Activated T-cell treated with anti-CD3 and anti-CD28 coated beads, Interleukin-2, amount 50 U/mL, for 72 hours (primary cell): Measurements from ENCODE around the gene NYNRIN. TPM values are rescaled to one million over a fixed set of nuclear protein-coding genes. Genes with fewer than 3 reads are reported as not detected.
A peak's percentile ranks its signal among the peaks of the same experiment; 100 is the strongest.
"Not testable (repeated sequence)": the region's sequence is repeated elsewhere in the genome, so short reads cannot be mapped to it uniquely, and the experiment has no call there.

ENCODE experiments used
- ATAC-seq, 2 donors: fragments of 150-1000 bp; cut with Tn5 transposase; replicated peaks in 1 of 2; 2 replicates each; pipeline ENCODE4 v1.10.0; 2021; ENCODE audit warnings: moderate library complexity in 2 of 2, mild to moderate bottlenecking in 1 of 2
- DNase-seq, 2 donors: peaks; one replicate each; pipeline ENCODE4 v3.0.0; 2021 to 2022; ENCODE audit warnings: mixed read lengths in 1 of 2
- H3K27ac Mint-ChIP-seq: one replicate; pipeline ENCODE4 v1.8.0; 2022; ENCODE audit warnings: mild to moderate bottlenecking, moderate library complexity, mixed read lengths
- H3K27me3 Mint-ChIP-seq: one replicate; pipeline ENCODE4 v1.8.0; 2022; ENCODE audit warnings: low read depth, mixed read lengths
- H3K36me3 Mint-ChIP-seq, 2 donors: one replicate each; pipeline ENCODE4 v1.8.0; 2022; ENCODE audit warnings: mixed read lengths in 2 of 2, mild to moderate bottlenecking in 1 of 2; ENCODE audit not compliant: insufficient read depth in 2 of 2
- H3K4me1 Mint-ChIP-seq: one replicate; pipeline ENCODE4 v1.8.0; 2022; ENCODE audit warnings: low read depth, mixed read lengths
- H3K4me3 Mint-ChIP-seq, 2 donors: one replicate each; pipeline ENCODE4 v1.8.0; 2022; ENCODE audit warnings: mild to moderate bottlenecking in 2 of 2, mixed read lengths in 2 of 2, moderate library complexity in 2 of 2
- H3K9me3 Mint-ChIP-seq, 2 donors: one replicate each; pipeline ENCODE4 v1.8.0; 2022; ENCODE audit warnings: mixed read lengths in 2 of 2
- total RNA-seq, 2 donors: library from RNA; stranded (reverse); gene quantifications; one replicate each; pipeline ENCODE4 v1.2.3, GENCODE V29; 2022

Gene NYNRIN
- total RNA-seq, 2 donors from 2014 or later = 0.09 to 0.14 TPM

DNA sequence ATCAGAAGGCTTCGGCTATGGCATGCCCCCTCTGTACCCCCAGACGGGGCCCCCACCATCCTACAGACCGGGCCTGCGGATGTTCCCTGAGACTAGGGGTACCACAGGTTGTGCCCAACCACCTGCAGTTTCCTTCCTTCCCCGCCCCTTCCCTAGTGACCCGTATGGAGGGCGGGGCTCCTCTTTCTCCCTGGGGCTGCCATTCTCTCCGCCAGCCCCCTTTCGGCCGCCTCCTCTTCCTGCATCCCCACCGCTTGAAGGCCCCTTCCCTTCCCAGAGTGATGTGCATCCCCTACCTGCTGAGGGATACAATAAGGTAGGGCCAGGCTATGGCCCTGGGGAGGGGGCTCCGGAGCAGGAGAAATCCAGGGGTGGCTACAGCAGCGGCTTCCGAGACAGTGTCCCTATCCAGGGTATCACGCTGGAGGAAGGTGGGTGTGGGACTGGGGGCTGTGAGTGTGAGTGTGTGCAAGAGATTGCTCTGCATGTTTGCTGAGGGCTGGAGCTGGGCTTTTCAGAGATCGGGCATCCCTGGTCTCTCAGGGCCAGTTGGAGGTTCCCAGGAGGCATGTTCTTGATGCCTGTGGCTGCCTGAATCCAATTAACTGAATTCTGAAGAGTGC is 22.2 kb upstream of the NYNRIN start:
- no peak overlapping the region for H3K27ac Mint-ChIP-seq
- H3K4me1 Mint-ChIP-seq = peaks cover 6% of the 10 kb centered on the region
- H3K4me3 Mint-ChIP-seq = no peak overlapping the region
- no peaks in the 10 kb centered on the region for H3K27me3 Mint-ChIP-seq
- no peak for DNase-seq
- H3K36me3 Mint-ChIP-seq = no peaks in the 10 kb centered on the region
- no peak for ATAC-seq
- no peaks in the 10 kb centered on the region for H3K9me3 Mint-ChIP-seq

DNA sequence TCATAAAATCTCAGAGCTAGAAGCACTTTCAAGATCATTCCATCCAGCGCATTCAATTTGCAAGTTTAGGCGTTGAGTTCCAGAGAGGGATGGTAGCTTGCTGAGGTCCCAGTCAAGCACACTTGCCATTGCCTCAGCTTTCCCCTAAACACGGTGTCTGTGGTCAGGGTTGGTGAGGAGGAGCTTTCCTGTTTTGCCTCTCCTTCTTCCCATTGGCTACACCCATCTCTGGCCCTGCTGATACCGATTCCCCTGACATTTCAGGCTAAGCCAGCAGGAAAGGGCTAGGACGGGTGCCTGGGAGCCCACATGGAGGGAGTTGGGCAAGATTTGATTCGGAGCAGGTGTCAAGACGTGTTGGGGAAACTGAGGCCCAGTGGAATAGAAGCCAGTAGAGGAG is 21.7 kb upstream of the NYNRIN start:
- Mint-ChIP-seq H3K4me3 (no peak overlapping the region), H3K4me1 (peaks cover 8% of the 10 kb centered on the region), H3K9me3 (no peaks in the 10 kb centered on the region), H3K27me3 (no peaks in the 10 kb centered on the region), H3K27ac (no peak overlapping the region), H3K36me3 (no peaks in the 10 kb centered on the region)
- ATAC-seq (no peak), DNase-seq (no peak)

DNA sequence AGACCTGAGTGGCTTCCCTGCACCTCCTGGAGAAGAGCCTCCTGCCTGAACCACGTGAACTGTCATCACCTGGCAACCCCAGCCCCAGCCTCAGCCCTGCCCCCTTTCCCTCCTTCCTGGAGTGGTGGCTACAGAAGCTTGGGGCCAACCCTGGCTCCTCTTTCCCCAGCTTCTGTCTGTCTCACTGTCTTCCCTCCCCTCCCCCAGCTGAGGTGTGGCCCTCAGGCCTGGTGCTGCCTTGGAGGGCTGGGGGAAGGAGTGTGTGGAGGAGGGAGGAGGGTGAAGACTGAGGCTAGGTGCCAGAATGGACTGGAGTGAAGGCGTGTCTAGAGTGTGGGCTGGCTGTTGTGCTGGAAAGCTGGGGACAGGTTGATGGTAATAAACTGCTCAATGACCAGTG is 21.1 kb upstream of the NYNRIN start:
- Mint-ChIP-seq H3K36me3 (no peaks in the 10 kb centered on the region), H3K27ac (no peak overlapping the region), H3K4me1 (peaks cover 8% of the 10 kb centered on the region), H3K9me3 (no peaks in the 10 kb centered on the region), H3K4me3 (no peak overlapping the region), H3K27me3 (no peaks in the 10 kb centered on the region)
- ATAC-seq (no peak), DNase-seq (no peak)

DNA sequence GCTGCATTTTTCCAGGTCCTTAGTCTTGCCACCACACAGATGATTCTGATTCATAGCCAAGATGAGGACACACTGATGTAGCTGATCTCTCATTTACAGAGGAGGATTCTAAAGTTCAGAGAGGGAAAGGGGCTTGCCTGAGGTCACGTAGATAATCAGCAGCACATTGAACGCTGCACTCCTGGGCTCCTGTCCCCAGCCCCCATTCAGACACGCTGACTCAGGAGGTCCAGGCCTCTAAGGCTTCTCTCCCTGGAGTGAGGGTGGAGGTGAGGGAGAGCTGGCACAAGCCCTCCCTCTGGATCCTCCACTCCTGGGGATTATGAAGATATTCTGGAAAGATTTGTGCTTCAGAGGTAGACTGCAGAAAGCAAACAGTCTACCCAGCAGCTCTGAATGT is 20.5 kb upstream of the NYNRIN start:
- Mint-ChIP-seq H3K36me3 (no peaks in the 10 kb centered on the region), H3K27me3 (no peaks in the 10 kb centered on the region), H3K4me3 (no peak overlapping the region), H3K4me1 (peaks cover 8% of the 10 kb centered on the region), H3K27ac (no peak overlapping the region), H3K9me3 (no peaks in the 10 kb centered on the region)
- DNase-seq = no peak
- no peak for ATAC-seq

DNA sequence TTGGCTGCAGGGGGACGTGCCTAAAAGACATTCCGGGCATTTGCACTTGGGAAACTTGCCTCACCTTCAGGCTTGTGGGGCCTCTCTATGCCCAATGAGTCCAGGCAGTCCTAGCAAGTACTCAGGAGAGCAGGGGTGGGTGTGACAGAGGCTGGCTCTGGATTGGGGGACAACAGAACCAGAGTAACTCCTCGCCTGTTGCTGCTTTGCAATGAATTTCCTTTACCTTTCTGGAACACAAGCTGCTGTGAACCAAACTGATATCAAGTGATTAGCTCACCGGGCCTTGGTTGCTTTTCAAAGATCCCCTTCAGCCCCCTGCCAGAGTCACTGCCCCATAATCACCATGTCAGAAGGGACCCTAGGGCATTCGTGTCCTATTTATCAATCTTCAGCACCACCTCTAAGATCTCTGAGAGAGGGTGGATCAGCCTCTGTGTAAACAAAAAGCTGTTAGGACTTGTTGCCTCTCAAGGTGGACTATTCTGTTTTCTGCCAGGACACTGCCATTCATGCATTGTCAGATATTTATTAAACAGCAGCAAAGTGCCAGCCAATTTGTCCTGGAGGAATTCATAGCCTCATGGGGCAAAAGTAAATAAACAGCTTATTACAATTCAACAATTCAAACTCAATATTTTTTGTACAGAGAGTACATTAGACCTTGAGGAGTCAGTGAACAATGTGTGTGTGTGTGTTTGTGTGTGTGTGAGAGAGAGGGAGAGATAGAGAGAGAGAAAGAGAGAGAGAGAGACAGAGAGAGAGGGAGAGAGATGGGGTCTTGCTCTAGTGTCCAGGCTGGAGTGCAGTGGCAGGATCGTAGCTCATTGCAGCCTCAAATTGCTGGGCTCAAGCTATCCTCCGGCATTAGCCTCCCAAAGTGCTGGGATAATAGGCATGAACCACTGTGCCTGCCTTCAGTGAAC is 19.6 kb upstream of the NYNRIN start:
- Mint-ChIP-seq H3K4me3 (no peak overlapping the region), H3K36me3 (no peaks in the 10 kb centered on the region), H3K4me1 (peaks cover 8% of the 10 kb centered on the region), H3K9me3 (no peaks in the 10 kb centered on the region), H3K27ac (no peak overlapping the region), H3K27me3 (no peaks in the 10 kb centered on the region)
- ATAC-seq (no peak), DNase-seq (no peak)

DNA sequence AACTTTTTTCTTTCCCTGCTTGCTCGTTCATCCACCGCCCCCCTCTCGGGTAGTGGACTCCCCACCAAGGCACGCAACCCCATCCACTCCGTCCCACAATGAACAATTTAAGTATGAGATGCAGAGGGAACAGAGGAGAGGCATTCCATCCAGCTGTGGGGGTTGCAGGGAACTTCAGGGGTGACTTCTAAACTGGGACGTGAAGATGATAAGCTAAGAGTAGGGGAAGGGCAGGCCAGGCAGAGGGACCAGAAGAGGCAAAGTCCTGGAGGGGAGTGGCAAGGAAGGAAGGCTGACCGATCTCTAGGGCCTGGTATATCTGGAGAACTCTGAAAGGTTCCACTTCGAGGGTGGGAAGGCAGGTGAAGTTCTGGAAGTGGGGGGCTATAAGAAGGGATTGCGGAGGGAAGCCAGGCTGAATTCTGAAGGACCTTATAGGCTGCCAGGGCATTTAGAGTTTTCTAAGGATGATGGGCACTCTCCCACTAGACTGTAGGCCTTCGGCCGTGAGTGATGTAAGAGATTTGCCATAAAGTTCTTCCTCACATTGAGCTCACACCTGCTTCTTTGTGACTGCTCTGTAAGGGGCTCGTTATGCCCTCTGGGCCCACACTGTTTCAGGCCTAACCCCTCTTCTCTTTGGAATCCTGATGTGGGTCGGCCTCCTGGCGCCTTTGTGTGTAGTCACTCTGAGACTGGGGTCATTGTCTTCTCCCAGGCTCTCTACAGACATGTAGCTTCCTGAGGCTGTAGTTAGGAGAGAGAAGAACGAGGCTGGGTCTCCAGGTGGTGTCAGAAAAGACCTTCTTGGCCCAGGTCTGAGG is 18.7 kb upstream of the NYNRIN start:
- DNase-seq (no peak), ATAC-seq (no peak)
- Mint-ChIP-seq H3K27me3 (no peaks in the 10 kb centered on the region), H3K4me1 (peaks cover 8% of the 10 kb centered on the region), H3K4me3 (no peak overlapping the region), H3K27ac (no peak overlapping the region), H3K9me3 (no peaks in the 10 kb centered on the region), H3K36me3 (no peaks in the 10 kb centered on the region)

DNA sequence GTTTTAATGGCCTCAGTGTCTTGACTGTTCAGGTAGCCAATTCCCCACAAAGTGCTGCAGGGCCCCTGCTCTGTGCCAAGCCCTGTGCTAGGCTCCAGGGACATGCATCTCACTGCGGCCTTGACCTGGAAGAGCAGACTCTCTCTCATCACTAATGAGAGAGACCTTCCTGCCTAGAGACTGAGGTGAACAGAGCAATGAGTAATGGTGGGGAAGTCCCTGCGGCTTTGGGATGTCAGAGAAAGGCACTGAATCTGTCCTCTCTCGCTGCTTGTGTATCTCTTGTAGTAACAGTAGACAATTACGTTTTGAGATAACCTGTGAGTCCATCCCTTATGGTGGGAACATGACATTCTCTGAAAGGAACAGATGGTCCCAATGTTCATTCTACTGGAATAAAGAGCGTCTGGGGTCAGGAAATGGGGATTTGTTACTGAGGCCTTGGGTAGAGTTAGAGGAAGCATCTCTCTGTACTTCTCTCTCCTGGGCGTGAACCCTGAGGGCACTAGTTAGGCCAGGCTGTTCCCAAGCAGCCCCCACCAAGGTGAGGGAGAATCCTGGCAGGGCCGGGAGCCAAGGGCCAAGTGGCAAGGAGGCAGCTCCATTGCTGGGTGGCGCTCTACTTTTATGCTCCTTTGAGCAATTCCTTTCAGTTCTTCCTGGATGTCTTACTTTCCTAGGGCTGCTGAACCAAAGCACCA is 17.3 kb upstream of the NYNRIN start:
- DNase-seq (no peak), ATAC-seq (peak in 1 of 2 donors; percentile 49)
- Mint-ChIP-seq H3K4me3 (no peak overlapping the region), H3K27ac (no peak overlapping the region), H3K36me3 (no peaks in the 10 kb centered on the region), H3K9me3 (no peaks in the 10 kb centered on the region), H3K27me3 (no peaks in the 10 kb centered on the region), H3K4me1 (peaks cover 8% of the 10 kb centered on the region)

DNA sequence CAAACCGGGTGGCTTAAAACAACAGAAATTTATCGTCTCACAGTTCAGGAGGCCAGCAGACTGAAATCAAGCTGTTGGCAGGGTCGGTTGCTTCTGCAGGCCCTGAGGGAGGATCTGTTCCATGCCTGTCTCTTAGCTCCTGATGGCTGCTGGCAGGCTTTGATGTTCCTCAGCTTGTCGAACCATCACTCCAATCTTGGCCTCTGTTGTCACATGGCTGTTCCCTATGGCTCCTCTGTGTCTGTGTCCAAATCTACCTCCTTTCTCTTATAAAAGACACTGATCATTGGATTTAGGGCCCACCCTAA is 16.8 kb upstream of the NYNRIN start:
- Mint-ChIP-seq H3K9me3 (no peaks in the 10 kb centered on the region), H3K27me3 (no peaks in the 10 kb centered on the region), H3K4me3 (no peak overlapping the region), H3K36me3 (no peaks in the 10 kb centered on the region), H3K27ac (no peak overlapping the region), H3K4me1 (peaks cover 8% of the 10 kb centered on the region)
- ATAC-seq (no peak), DNase-seq (no peak)

DNA sequence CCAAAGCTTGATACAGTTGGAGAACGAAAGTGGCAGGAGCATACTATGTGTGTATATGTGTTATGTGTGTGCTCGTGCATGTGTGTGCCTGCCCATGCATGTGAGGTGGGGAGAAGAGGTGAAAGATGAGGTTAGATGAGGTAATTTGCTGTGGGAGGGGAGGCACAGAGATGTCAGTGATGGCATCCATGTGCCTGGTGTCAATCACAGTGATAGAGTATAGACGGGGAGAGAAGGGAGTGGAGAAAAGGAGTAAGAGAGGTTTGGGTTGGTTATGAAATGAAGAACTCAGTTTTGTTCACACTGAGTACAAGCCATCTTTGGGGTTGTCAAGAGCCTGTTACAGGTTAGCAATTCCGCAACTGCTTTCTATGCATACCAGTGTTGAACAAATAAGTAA is 14.6 kb upstream of the NYNRIN start:
- H3K36me3 Mint-ChIP-seq = no peaks in the 10 kb centered on the region
- H3K4me1 Mint-ChIP-seq = peaks cover 8% of the 10 kb centered on the region

DNA sequence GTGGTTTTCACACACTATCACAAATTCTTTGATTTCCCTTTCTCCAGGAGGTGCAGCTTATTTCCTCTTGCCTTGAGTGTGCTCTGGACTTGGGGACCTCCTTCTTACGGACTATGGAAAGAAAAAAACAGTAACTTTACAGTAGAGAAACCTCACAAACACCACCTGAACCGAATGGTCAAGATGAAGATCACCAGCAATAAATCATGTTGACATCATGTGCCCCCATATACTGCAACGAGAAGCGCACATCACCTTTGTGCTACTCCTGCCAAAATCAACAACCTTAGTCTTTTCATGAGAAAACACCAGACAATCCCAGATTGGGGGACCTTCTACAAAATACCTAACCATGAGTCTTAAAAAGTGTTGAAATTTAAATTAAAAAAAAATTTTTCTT is 13.3 kb upstream of the NYNRIN start:
- ATAC-seq (no peak), DNase-seq (no peak)
- Mint-ChIP-seq H3K36me3 (no peaks in the 10 kb centered on the region), H3K9me3 (no peaks in the 10 kb centered on the region), H3K4me1 (peaks cover 8% of the 10 kb centered on the region), H3K4me3 (no peak overlapping the region), H3K27ac (no peak overlapping the region), H3K27me3 (no peaks in the 10 kb centered on the region)

More for the DNA sequence above, 14.6 kb upstream of the NYNRIN start:
- Mint-ChIP-seq H3K27me3 (no peaks in the 10 kb centered on the region), H3K9me3 (no peaks in the 10 kb centered on the region), H3K4me3 (no peak overlapping the region), H3K27ac (no peak overlapping the region)
- no peak for ATAC-seq
- no peak for DNase-seq

DNA sequence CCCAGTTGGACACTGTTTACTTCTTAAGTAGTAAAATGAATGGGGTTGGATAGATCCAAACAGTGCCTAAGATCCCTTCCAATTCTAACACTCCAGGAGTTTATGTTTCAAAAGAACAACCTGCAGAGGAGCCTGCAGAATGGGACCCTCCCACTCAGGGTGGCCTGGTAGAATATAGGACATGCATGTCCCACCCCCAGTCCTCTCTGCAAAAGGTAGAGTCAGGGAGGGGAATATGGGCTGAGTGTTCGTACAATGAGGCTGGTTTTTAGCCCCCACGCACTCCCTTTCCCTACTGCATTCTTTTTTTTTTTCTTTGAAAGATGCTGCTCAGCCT is 11.8 kb upstream of the NYNRIN start:
- Mint-ChIP-seq H3K27ac (no peak overlapping the region), H3K4me3 (no peak overlapping the region), H3K27me3 (peaks cover 11% of the 10 kb centered on the region), H3K36me3 (no peaks in the 10 kb centered on the region), H3K9me3 (no peaks in the 10 kb centered on the region), H3K4me1 (no peaks in the 10 kb centered on the region)
- no peak for ATAC-seq
- DNase-seq = no peak

DNA sequence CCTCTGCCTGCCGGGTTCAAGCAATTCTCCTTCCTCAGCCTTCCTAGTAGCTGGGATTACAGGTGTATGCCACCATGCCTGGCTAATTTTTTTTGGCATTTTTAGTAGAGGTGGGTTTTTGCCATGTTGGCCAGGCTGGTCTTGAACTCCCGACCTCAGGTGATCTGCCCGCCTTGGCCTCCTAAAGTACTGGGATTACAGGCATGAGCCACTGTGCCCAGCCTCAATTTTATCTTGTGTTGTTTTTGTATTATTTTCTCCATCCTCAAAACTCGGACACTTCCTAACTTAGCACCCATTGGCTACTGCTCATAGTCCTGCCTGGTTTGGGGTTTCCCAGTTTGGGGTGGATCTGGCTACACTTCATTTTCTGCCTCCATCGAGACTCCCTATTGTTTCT is 11.2 kb upstream of the NYNRIN start:
- not testable (repeated sequence) for H3K27ac Mint-ChIP-seq, H3K9me3 Mint-ChIP-seq, H3K4me3 Mint-ChIP-seq, H3K4me1 Mint-ChIP-seq, H3K36me3 Mint-ChIP-seq, DNase-seq, ATAC-seq
- H3K27me3 Mint-ChIP-seq = peaks cover 11% of the 10 kb centered on the region
